PC-9 (cell line): ENCODE data around the gene ZSWIM9. TPM values are rescaled to one million over a fixed set of nuclear protein-coding genes. Genes with fewer than 3 reads are reported as not detected.

Source experiments
- BruUV-seq: library from RNA; stranded (reverse); fragments of 400-500 nt; replicated peaks from 2 replicates; lab custom pipeline; 2021; lab: Mats Ljungman, UMichigan
- CTCF ChIA-PET: fragments of 300-600 bp; sonication (Branson Sonifier 250); formaldehyde crosslinking; loops from one replicate; lab custom pipeline; 2022; ENCODE audit warnings: antibody characterized with exemption; lab: Charles Lee
- POLR2A ChIA-PET: fragments of 300-600 bp; sonication (Branson Sonifier 250); formaldehyde crosslinking; loops from one replicate; lab custom pipeline; 2022; ENCODE audit warnings: antibody characterized with exemption; ENCODE audit not compliant: unreplicated experiment; lab: Charles Lee
- DNase-seq, 2 experiments: peaks; one replicate each; pipeline versions ENCODE4 v3.0.0 to v3.0.0-alpha.2; 2015 to 2022; ENCODE audit warnings: mixed read lengths in 1 of 2
- H2AFZ ChIP-seq: fragments of 200-600 bp; sonication (generic); 2 replicates; pipeline ENCODE4 v1.8.1; 2017; ENCODE audit warnings: antibody characterized with exemption
- H3F3A ChIP-seq: fragments of 200-600 bp; sonication (generic); 2 replicates; pipeline ENCODE4 v1.8.1; 2017; ENCODE audit warnings: antibody characterized with exemption, mild to moderate bottlenecking, low read depth; ENCODE audit not compliant: insufficient read depth
- H3K27ac ChIP-seq: fragments of 200-600 bp; sonication (generic); 2 replicates; pipeline ENCODE4 v1.6.1; 2016; ENCODE audit warnings: mixed run types
- H3K27me3 ChIP-seq: fragments of 200-600 bp; sonication (generic); 2 replicates; pipeline ENCODE4 v1.6.1; 2016; ENCODE audit warnings: low read depth, mixed run types; ENCODE audit not compliant: insufficient read depth
- H3K36me3 ChIP-seq: fragments of 200-600 bp; sonication (generic); 2 replicates; pipeline ENCODE4 v1.6.1; 2016; ENCODE audit warnings: low read depth, mixed run types
- H3K4me1 ChIP-seq: fragments of 200-600 bp; sonication (generic); replicated peaks from 2 replicates; pipeline ENCODE4 v1.6.1; 2016; ENCODE audit warnings: mixed run types; ENCODE audit not compliant: insufficient read depth
- H3K4me2 ChIP-seq: fragments of 200-600 bp; sonication (generic); 2 replicates; pipeline ENCODE4 v1.6.1; 2017; ENCODE audit warnings: mixed run types
- H3K4me3 ChIP-seq: fragments of 200-600 bp; sonication (generic); 2 replicates; pipeline ENCODE4 v1.6.1; 2016; ENCODE audit warnings: mixed run types
- H3K79me2 ChIP-seq: fragments of 200-600 bp; sonication (generic); 2 replicates; pipeline ENCODE4 v1.6.1; 2017; ENCODE audit warnings: low read depth, mixed run types
- H3K9me2 ChIP-seq: fragments of 200-600 bp; sonication (generic); 2 replicates; pipeline ENCODE4 v1.8.1; 2017; ENCODE audit warnings: mild to moderate bottlenecking; ENCODE audit not compliant: insufficient read depth
- H3K9me3 ChIP-seq: fragments of 200-600 bp; sonication (generic); 2 replicates; pipeline ENCODE4 v1.8.1; 2016; ENCODE audit warnings: low read depth; ENCODE audit not compliant: insufficient read depth
- H4K20me1 ChIP-seq: fragments of 200-600 bp; sonication (generic); 2 replicates; pipeline ENCODE4 v1.8.1; 2017; ENCODE audit not compliant: insufficient read depth
- CTCF ChIP-seq: fragments of 200-600 bp; sonication (generic); conservative IDR thresholded peaks from 2 replicates; pipeline ENCODE4 v1.6.1; 2017; ENCODE audit warnings: mixed run types, antibody characterized with exemption, mild to moderate bottlenecking, moderate library complexity
- EZH2 ChIP-seq: fragments of 200-600 bp; sonication (generic); IDR thresholded peaks from 2 replicates; pipeline ENCODE4 v1.8.0; 2017; ENCODE audit warnings: antibody characterized with exemption, low read depth
- intact Hi-C: fragments of 100-400 bp; cut with micrococcal nuclease; formaldehyde crosslinking; loops from one replicate; pipeline ENCODE4 v1.10.0; 2022; ENCODE audit not compliant: unreplicated experiment
- total RNA-seq: library from RNA; stranded (reverse); gene quantifications from 2 replicates; pipeline ENCODE4 v1.2.3, GENCODE V29; 2021

Gene ZSWIM9
- total RNA-seq, 1 experiment from 2014 or later = 8.3 TPM

- Histone ChIP-seq H3K27ac (no peak overlapping the region), H3K27me3 (no peaks in the 10 kb centered on the region), H3K79me2 (no peaks in the 10 kb centered on the region), H2AFZ (no peak overlapping the region), H3K9me2 (no peaks in the 10 kb centered on the region), H3K4me3 (no peak overlapping the region), H3K36me3 (peaks cover 7% of the 10 kb centered on the region; the same call in 1 of the 2 replicates), H3F3A (peaks cover 5% of the 10 kb centered on the region), H3K9me3 (0 out of 2 replicates have a peak, but pooled peaks cover 7% of the 10 kb centered on the region), H4K20me1 (peaks cover 5% of the 10 kb centered on the region; the same call in 1 of the 2 replicates), H3K4me2 (no peak overlapping the region), H3K4me1 (no peaks in the 10 kb centered on the region)
- CTCF ChIA-PET = interaction anchor here (0.6 kb wide), 1 partner anchor 14 kb away, joined by 3 read pairs; no protein-coding TSS in a partner anchor
- POLR2A ChIA-PET = no interaction called here
- no TSS peak for BruUV-seq
- intact Hi-C loops = no loop called here
- DNase-seq = no peak
- TF ChIP-seq EZH2 (no peak), CTCF (no peak)
Measured at GRCh38 chr19:48186015-48186414, 15.5 kb downstream of the ZSWIM9 start.

- H3K4me1 ChIP-seq = no peaks in the 10 kb centered on the region
- H4K20me1 ChIP-seq = peaks cover 5% of the 10 kb centered on the region; the same call in 1 of the 2 replicates
- no peak for TF ChIP-seq EZH2
- TF ChIP-seq CTCF = no peak
- H2AFZ ChIP-seq = no peak overlapping the region
- no peak overlapping the region for H3K4me3 ChIP-seq
- H3K79me2 ChIP-seq = no peaks in the 10 kb centered on the region
- 0 out of 2 replicates have a peak, but pooled peaks cover 1% of the 10 kb centered on the region for H3K9me3 ChIP-seq
- CTCF ChIA-PET = no interaction called here
- no peak overlapping the region for H3K4me2 ChIP-seq
- no peak for DNase-seq
- H3K27me3 ChIP-seq = no peaks in the 10 kb centered on the region
- intact Hi-C loops = no loop called here
- H3K9me2 ChIP-seq = no peaks in the 10 kb centered on the region
- H3F3A ChIP-seq = no peaks in the 10 kb centered on the region; the same call in none of the 2 replicates
- BruUV-seq = no TSS peak
- H3K36me3 ChIP-seq = peaks cover 2% of the 10 kb centered on the region; the same call in 1 of the 2 replicates
- POLR2A ChIA-PET = interaction anchor here (0.7 kb wide), 1 partner anchor 26 kb away, joined by 7 read pairs; no protein-coding TSS in a partner anchor
- H3K27ac ChIP-seq = no peak overlapping the region
Measured at GRCh38 chr19:48186541-48186991, 16.1 kb downstream of the ZSWIM9 start.

GRCh38 chr19:48190288-48190884 lies 19.9 kb downstream of the ZSWIM9 start:
- no peak overlapping the region for H3K4me3 ChIP-seq
- intact Hi-C loops = no loop called here
- H3F3A ChIP-seq = no peaks in the 10 kb centered on the region; the same call in 1 of the 2 replicates
- H3K27ac ChIP-seq = no peak overlapping the region
- no TSS peak for BruUV-seq
- no peak overlapping the region for H2AFZ ChIP-seq
- CTCF ChIA-PET = no interaction called here
- H3K36me3 ChIP-seq = no peaks in the 10 kb centered on the region
- H3K4me2 ChIP-seq = no peak overlapping the region
- POLR2A ChIA-PET = no interaction called here
- no peaks in the 10 kb centered on the region for H3K4me1 ChIP-seq
- 0 out of 2 replicates have a peak, but pooled peaks have one; percentile 17 for TF ChIP-seq CTCF
- no peak for TF ChIP-seq EZH2
- no peaks in the 10 kb centered on the region for H3K9me3 ChIP-seq
- peaks cover 11% of the 10 kb centered on the region; the same call in 1 of the 2 replicates for H4K20me1 ChIP-seq
- H3K9me2 ChIP-seq = no peaks in the 10 kb centered on the region
- no peaks in the 10 kb centered on the region for H3K79me2 ChIP-seq
- H3K27me3 ChIP-seq = no peaks in the 10 kb centered on the region
- no peak for DNase-seq
